ENCODE measurements around the gene EFNA4.

Gene EFNA4

GRCh38 chr1:155050560-155051341 is 12.8 kb upstream of the EFNA4 start, which contains the start of gene ADAM15:
Gene ADAM15, plus strand, starts transcription at chr1:155051316. Its CDS starts 71 bp downstream, at chr1:155051387.
- TF ChIP-seq TAF1 (IDR thresholded peaks at IDR 0.05; ENCODE audit: borderline replicate concordance, insufficient read depth, low read length) (peak; percentile 53; the same call in 1 of the 2 replicates), FOXP2 (optimal IDR thresholded peaks at IDR 0.05; ENCODE audit: borderline replicate concordance, extremely low read depth, extremely low read length, insufficient read depth) (no peak), REST (IDR thresholded peaks at IDR 0.05; ENCODE audit: insufficient read depth in 1 of 2, low read depth in 2 of 2, low read length in 2 of 2) (peak in 1 of 2 experiments; percentile 12; a peak in 2 of 4 replicates), SIN3A (IDR thresholded peaks at IDR 0.05; ENCODE audit: borderline replicate concordance, insufficient read depth, low read length) (peak; percentile 51; the same call in 1 of the 2 replicates), POLR2AphosphoS5 (IDR thresholded peaks at IDR 0.05; ENCODE audit: low read depth, low read length) (peak; percentile 82)

GRCh38 chr1:155051342-155051776 is 12.2 kb upstream of the EFNA4 start:
- TF ChIP-seq POLR2AphosphoS5 (IDR thresholded peaks at IDR 0.05; ENCODE audit: low read depth, low read length) (peak; percentile 64), TAF1 (IDR thresholded peaks at IDR 0.05; ENCODE audit: borderline replicate concordance, insufficient read depth, low read length) (peak; percentile 54; the same call in 1 of the 2 replicates), SIN3A (IDR thresholded peaks at IDR 0.05; ENCODE audit: borderline replicate concordance, insufficient read depth, low read length) (no peak)

- TF ChIP-seq REST (IDR thresholded peaks at IDR 0.05; ENCODE audit: insufficient read depth in 1 of 2, low read depth in 2 of 2, low read length in 2 of 2) = no peak
- TF ChIP-seq FOXP2 (optimal IDR thresholded peaks at IDR 0.05; ENCODE audit: borderline replicate concordance, extremely low read depth, extremely low read length, insufficient read depth) = no peak
- TF ChIP-seq SIN3A (IDR thresholded peaks at IDR 0.05; ENCODE audit: borderline replicate concordance, insufficient read depth, low read length) = peak; percentile 61; the same call in 1 of the 2 replicates
Observed at GRCh38 chr1:155051777-155052398, 11.7 kb upstream of the EFNA4 start.

- TF ChIP-seq SIN3A (IDR thresholded peaks at IDR 0.05; ENCODE audit: borderline replicate concordance, insufficient read depth, low read length) (no peak), REST (IDR thresholded peaks at IDR 0.05; ENCODE audit: insufficient read depth in 1 of 2, low read depth in 2 of 2, low read length in 2 of 2) (no peak), FOXP2 (optimal IDR thresholded peaks at IDR 0.05; ENCODE audit: borderline replicate concordance, extremely low read depth, extremely low read length, insufficient read depth) (no peak), TAF1 (IDR thresholded peaks at IDR 0.05; ENCODE audit: borderline replicate concordance, insufficient read depth, low read length) (no peak), POLR2AphosphoS5 (IDR thresholded peaks at IDR 0.05; ENCODE audit: low read depth, low read length) (no peak)
Observed at GRCh38 chr1:155052439-155053395, 10.8 kb upstream of the EFNA4 start.

Data from PFSK-1 (cell line).